ENCODE measurements around the gene ABLIM1. TPM values are rescaled to one million over a fixed set of nuclear protein-coding genes. Genes with fewer than 3 reads are reported as not detected.

Gene ABLIM1
- total RNA-seq, 1 donor from 2014 or later, result 39.8 TPM

GRCh38 chr10:114485696-114486400 lies 172.2 kb downstream of the ABLIM1 start:
- Mint-ChIP-seq H3K27me3 (ENCODE audit: insufficient read depth, low read depth) (no peaks in the 10 kb centered on the region), H3K27ac (peak overlapping the region; percentile 37), H3K4me1 (peaks cover 32% of the 10 kb centered on the region), H3K36me3 (peaks cover 41% of the 10 kb centered on the region), H3K4me3 (no peak overlapping the region), H3K9me3 (peaks cover 13% of the 10 kb centered on the region)
- H3K27ac ChIP-seq, result no peak overlapping the region
- peaks cover 13% of the 10 kb centered on the region for H3K4me1 ChIP-seq
- peaks cover 26% of the 10 kb centered on the region for H4K20me1 ChIP-seq (ENCODE audit: low read depth)
- H3K36me3 ChIP-seq, result no peaks in the 10 kb centered on the region
- no peak overlapping the region for H3K4me2 ChIP-seq
- no peak overlapping the region for H3K4me3 ChIP-seq
- no peaks in the 10 kb centered on the region for H3K79me2 ChIP-seq (ENCODE audit: low read depth)
- DNase-seq (ENCODE audit: low spot score), result no peak
- no peaks in the 10 kb centered on the region for H3K9me3 ChIP-seq (ENCODE audit: low read depth)
- H3K27me3 ChIP-seq, result no peaks in the 10 kb centered on the region
- peaks cover 14% of the 10 kb centered on the region for H3F3A ChIP-seq (ENCODE audit: low read depth)
- TF ChIP-seq EZH2phosphoT487 (IDR thresholded peaks at IDR 0.05) (no peak), CTCF (IDR thresholded peaks at IDR 0.05) (no peak), EZH2 (IDR thresholded peaks at IDR 0.05) (no peak)
- H2AFZ ChIP-seq (replicated peaks), result no peak overlapping the region
- H3K9ac ChIP-seq, result no peak overlapping the region

GRCh38 chr10:114483575-114483974 lies 174.5 kb downstream of the ABLIM1 start:
- H2AFZ ChIP-seq (replicated peaks), result no peak overlapping the region
- H3K4me2 ChIP-seq, result no peak overlapping the region
- H3K9ac ChIP-seq, result no peak overlapping the region
- H3K36me3 Mint-ChIP-seq, result peaks cover 49% of the 10 kb centered on the region
- no peaks in the 10 kb centered on the region for H3F3A ChIP-seq (ENCODE audit: low read depth)
- no peaks in the 10 kb centered on the region for H3K79me2 ChIP-seq (ENCODE audit: low read depth)
- H3K9me3 Mint-ChIP-seq, result peaks cover 13% of the 10 kb centered on the region
- no peaks in the 10 kb centered on the region for H3K9me3 ChIP-seq (ENCODE audit: low read depth)
- no peaks in the 10 kb centered on the region for H3K4me1 ChIP-seq
- no peak overlapping the region for H3K27ac ChIP-seq
- no peaks in the 10 kb centered on the region for H3K27me3 Mint-ChIP-seq (ENCODE audit: insufficient read depth, low read depth)
- H3K4me1 Mint-ChIP-seq, result peaks cover 15% of the 10 kb centered on the region
- H3K27me3 ChIP-seq, result no peaks in the 10 kb centered on the region
- H3K4me3 Mint-ChIP-seq, result no peak overlapping the region
- no peak overlapping the region for H3K27ac Mint-ChIP-seq
- H3K4me3 ChIP-seq, result no peak overlapping the region
- no peak for DNase-seq (ENCODE audit: low spot score)
- H4K20me1 ChIP-seq (ENCODE audit: low read depth), result peaks cover 6% of the 10 kb centered on the region
- TF ChIP-seq EZH2 (IDR thresholded peaks at IDR 0.05) (no peak), EZH2phosphoT487 (IDR thresholded peaks at IDR 0.05) (no peak), CTCF (IDR thresholded peaks at IDR 0.05) (no peak)
- H3K36me3 ChIP-seq, result no peaks in the 10 kb centered on the region

- no peak for DNase-seq (ENCODE audit: low spot score)
- no peak overlapping the region for H3K4me2 ChIP-seq
- Mint-ChIP-seq H3K9me3 (peaks cover 13% of the 10 kb centered on the region), H3K4me3 (no peak overlapping the region), H3K4me1 (peaks cover 9% of the 10 kb centered on the region), H3K36me3 (peaks cover 45% of the 10 kb centered on the region), H3K27ac (no peak overlapping the region), H3K27me3 (ENCODE audit: insufficient read depth, low read depth) (no peaks in the 10 kb centered on the region)
- no peak for TF ChIP-seq EZH2 (IDR thresholded peaks at IDR 0.05)
- no peak for TF ChIP-seq EZH2phosphoT487 (IDR thresholded peaks at IDR 0.05)
- TF ChIP-seq CTCF (IDR thresholded peaks at IDR 0.05), result no peak
- no peaks in the 10 kb centered on the region for H4K20me1 ChIP-seq (ENCODE audit: low read depth)
- H3K36me3 ChIP-seq, result no peaks in the 10 kb centered on the region
- no peaks in the 10 kb centered on the region for H3K9me3 ChIP-seq (ENCODE audit: low read depth)
- no peak overlapping the region for H2AFZ ChIP-seq (replicated peaks)
- H3K27me3 ChIP-seq, result no peaks in the 10 kb centered on the region
- H3F3A ChIP-seq (ENCODE audit: low read depth), result no peaks in the 10 kb centered on the region
- no peak overlapping the region for H3K27ac ChIP-seq
- H3K9ac ChIP-seq, result no peak overlapping the region
- H3K4me3 ChIP-seq, result no peak overlapping the region
- no peaks in the 10 kb centered on the region for H3K79me2 ChIP-seq (ENCODE audit: low read depth)
- H3K4me1 ChIP-seq, result no peaks in the 10 kb centered on the region
Observed at GRCh38 chr10:114482480-114483304, 175.4 kb downstream of the ABLIM1 start.

Data from neural progenitor cell (in vitro differentiated cells).